ENCODE data around the gene ARHGAP31. TPM values are rescaled to one million over a fixed set of nuclear protein-coding genes. Genes with fewer than 3 reads are reported as not detected.

ARHGAP31 gene
- total and polyA plus RNA-seq, 7 donors: 3.5 to 18.0 (median 11.0) TPM

- peaks cover 0 to 7% (median 3%) of the 10 kb centered on the region in 4 donors for H3K36me3 ChIP-seq
- no peaks in the 10 kb centered on the region for H3K9me3 ChIP-seq
- intact Hi-C loops (cut with DNase I): no loop called here
- H3K27me3 ChIP-seq: no peaks in the 10 kb centered on the region
- no peak for TF ChIP-seq CTCF (IDR thresholded peaks at IDR 0.05)
- no peak for TF ChIP-seq EP300 (IDR thresholded peaks at IDR 0.05)
- TF ChIP-seq POLR2A (IDR thresholded peaks at IDR 0.05): no peak
- DNase-seq: no peak
- no peaks in the 10 kb centered on the region for H3K4me1 ChIP-seq
- H3K27ac ChIP-seq: no peak overlapping the region
- 95 to 96% methylated on average over 4 of the region's 4 CpGs for WGBS, 2 donors
- H3K4me3 ChIP-seq: no peak overlapping the region
Observed at GRCh38 chr3:119375510-119375909, 81.3 kb downstream of the ARHGAP31 start.

GRCh38 chr3:119376758-119377157 is 82.6 kb downstream of the ARHGAP31 start:
- TF ChIP-seq EP300 (IDR thresholded peaks at IDR 0.05) (no peak), POLR2AphosphoS5 (IDR thresholded peaks at IDR 0.05) (no peak), POLR2A (IDR thresholded peaks at IDR 0.05) (no peak), CTCF (IDR thresholded peaks at IDR 0.05) (no peak)
- Histone ChIP-seq H3K36me3 (peaks cover 0 to 7% (median 1%) of the 10 kb centered on the region in 4 donors), H3K9me3 (no peaks in the 10 kb centered on the region), H3K4me1 (no peaks in the 10 kb centered on the region), H3K27ac (no peak overlapping the region), H3K27me3 (no peaks in the 10 kb centered on the region), H3K4me3 (no peak overlapping the region)
- WGBS, 2 donors: 70 to 84% methylated on average over 1 of the region's 1 CpG
- no peak for DNase-seq
- intact Hi-C loops (cut with DNase I): no loop called here

- no peaks in the 10 kb centered on the region for H3K9me3 ChIP-seq
- intact Hi-C loops (cut with DNase I): no loop called here
- TF ChIP-seq CTCF (IDR thresholded peaks at IDR 0.05) (no peak), EP300 (IDR thresholded peaks at IDR 0.05) (no peak), POLR2A (IDR thresholded peaks at IDR 0.05) (no peak), POLR2AphosphoS5 (IDR thresholded peaks at IDR 0.05) (no peak)
- no peak overlapping the region for H3K4me3 ChIP-seq
- no peaks in the 10 kb centered on the region for H3K4me1 ChIP-seq
- peaks cover 0 to 19% (median 7%) of the 10 kb centered on the region in 4 donors for H3K36me3 ChIP-seq
- H3K27ac ChIP-seq: no peak overlapping the region
- H3K27me3 ChIP-seq: no peaks in the 10 kb centered on the region
- WGBS, 2 donors: 63 to 80% methylated on average over 8 of the region's 8 CpGs
- no peak for DNase-seq
Observed at GRCh38 chr3:119378259-119378803, 84.1 kb downstream of the ARHGAP31 start.

GRCh38 chr3:119380697-119381096 is 86.5 kb downstream of the ARHGAP31 start:
- Histone ChIP-seq H3K4me1 (no peaks in the 10 kb centered on the region), H3K27me3 (no peaks in the 10 kb centered on the region), H3K27ac (no peak overlapping the region), H3K36me3 (peaks cover 0 to 38% (median 6%) of the 10 kb centered on the region in 4 donors), H3K4me3 (no peak overlapping the region), H3K9me3 (no peaks in the 10 kb centered on the region)
- WGBS, 2 donors: 50 to 73% methylated on average over 3 of the region's 3 CpGs
- no peak for DNase-seq
- intact Hi-C loops (cut with DNase I): loop anchor here (10.0 kb wide), 1 partner anchor 106 kb away; no protein-coding TSS in a partner anchor
- TF ChIP-seq EP300 (IDR thresholded peaks at IDR 0.05) (no peak), POLR2A (IDR thresholded peaks at IDR 0.05) (no peak), POLR2AphosphoS5 (IDR thresholded peaks at IDR 0.05) (no peak), CTCF (IDR thresholded peaks at IDR 0.05) (no peak)

- no peaks in the 10 kb centered on the region for H3K4me1 ChIP-seq
- H3K9me3 ChIP-seq: no peaks in the 10 kb centered on the region
- no peak overlapping the region for H3K4me3 ChIP-seq
- WGBS, 2 donors: 94 to 95% methylated on average over 7 of the region's 7 CpGs
- peaks cover 0 to 36% (median 6%) of the 10 kb centered on the region in 4 donors for H3K36me3 ChIP-seq
- no peaks in the 10 kb centered on the region for H3K27me3 ChIP-seq
- no peak for DNase-seq
- H3K27ac ChIP-seq: no peak overlapping the region
- no peak for TF ChIP-seq EP300 (IDR thresholded peaks at IDR 0.05)
- TF ChIP-seq POLR2AphosphoS5 (IDR thresholded peaks at IDR 0.05): no peak
- intact Hi-C loops (cut with DNase I): loop anchor here (10.0 kb wide), 1 partner anchor 107 kb away; no protein-coding TSS in a partner anchor
Observed at GRCh38 chr3:119382134-119382533, 88.0 kb downstream of the ARHGAP31 start.
